Muscle of leg (tissue), 16 donors: ENCODE data around the gene TLX3. TPM values are rescaled to one million over a fixed set of nuclear protein-coding genes. Genes with fewer than 3 reads are reported as not detected.

ENCODE experiments used
- DNase-seq: peaks from one replicate; pipeline ENCODE4 v3.0.0; 2013
- H3K27ac ChIP-seq: one replicate; pipeline ENCODE4 v1.5.1; 2013; ENCODE audit warnings: mild to moderate bottlenecking, low read length, control low read depth
- H3K27me3 ChIP-seq: one replicate; pipeline ENCODE4 v1.6.1; 2013; ENCODE audit warnings: low read length; ENCODE audit not compliant: control insufficient read depth, insufficient read depth
- H3K36me3 ChIP-seq: one replicate; pipeline ENCODE4 v1.6.1; 2013; ENCODE audit warnings: low read length; ENCODE audit not compliant: control insufficient read depth, insufficient read depth
- H3K4me1 ChIP-seq: one replicate; pipeline ENCODE4 v1.6.1; 2013; ENCODE audit warnings: low read length; ENCODE audit not compliant: control insufficient read depth, insufficient read depth
- H3K4me3 ChIP-seq: one replicate; pipeline ENCODE4 v1.5.1; 2013; ENCODE audit warnings: low read length, control low read depth
- H3K9me3 ChIP-seq: replicated peaks from 2 replicates; pipeline ENCODE4 v1.6.1; 2013; ENCODE audit warnings: low read depth, low read length; ENCODE audit not compliant: control insufficient read depth
- WGBS: methylation state at CpG from one replicate; pipeline ENCODE4 v1.1.5; 2013; ENCODE audit warnings: missing lambda C conversion rate; ENCODE audit not compliant: insufficient coverage; 5-methylcytosine and 5-hydroxymethylcytosine counted together
- long read RNA-seq, 11 donors: transcript quantifications; one replicate each; lab custom pipeline, GENCODE V29; 2026
- polyA plus RNA-seq, 8 donors: library from polyadenylated mRNA; unstranded; fragments of 120-200 nt; gene quantifications; one replicate each; pipeline versions ENCODE4 v1.2.1 to v1.2.3, GENCODE V29; 2013; ENCODE audit warnings: inconsistent platforms in 1 of 8, low replicate concordance in 1 of 8; ENCODE audit not compliant: insufficient read length in 8 of 8, insufficient read depth in 1 of 8
- total RNA-seq: library from RNA; stranded (reverse); fragments of 120-200 nt; gene quantifications from one replicate; pipeline ENCODE4 v1.2.4, GENCODE V29; 2013

Gene TLX3
- total RNA-seq: not detected
- polyA plus RNA-seq: not detected
- long read RNA-seq, donor 1: 0 reads
- long read RNA-seq, donor 2: 0 reads
- long read RNA-seq, donor 3: 0 reads
- long read RNA-seq, donor 4: 0 reads
- long read RNA-seq, donor 5: 0 reads
- long read RNA-seq, donor 6: 0 reads
- long read RNA-seq, donor 7: 0 reads
- long read RNA-seq, donor 8: 0 reads
- long read RNA-seq, donor 9: 0 reads
- long read RNA-seq, donor 10: 0 reads
- long read RNA-seq, donor 11: 0 reads

- DNase-seq: no peak
- no peak within 1 kb of the TSS for H3K27ac ChIP-seq
- no peaks in the 10 kb centered on the region for H3K9me3 ChIP-seq
- no peak within 1 kb of the TSS for H3K4me3 ChIP-seq
- H3K36me3 ChIP-seq: no peaks in the 10 kb centered on the region
- H3K4me1 ChIP-seq: peaks cover 37% of the 10 kb centered on the region
- 2% methylated on average over 45 of the region's 73 CpGs for WGBS
- peaks cover 97% of the 10 kb centered on the region for H3K27me3 ChIP-seq
Measured at GRCh38 chr5:171308453-171309275, at the start of gene TLX3. Gene TLX3, plus strand, starts transcription at chr5:171309248. Its CDS starts 118 bp downstream, at chr5:171309366.

GRCh38 chr5:171261361-171261760, 47.7 kb upstream of the TLX3 start:
- Histone ChIP-seq H3K27ac (no peak overlapping the region), H3K4me3 (no peak overlapping the region), H3K27me3 (no peaks in the 10 kb centered on the region), H3K36me3 (no peaks in the 10 kb centered on the region), H3K4me1 (no peaks in the 10 kb centered on the region), H3K9me3 (no peaks in the 10 kb centered on the region)
- no CpG with 5 or more reads among the region's 1 CpG for WGBS
- DNase-seq: no peak

- WGBS: 83% methylated on average over 2 of the region's 4 CpGs
- DNase-seq: no peak
- no peaks in the 10 kb centered on the region for H3K27me3 ChIP-seq
- H3K4me3 ChIP-seq: no peak overlapping the region
- H3K4me1 ChIP-seq: no peaks in the 10 kb centered on the region
- no peaks in the 10 kb centered on the region for H3K9me3 ChIP-seq
- no peaks in the 10 kb centered on the region for H3K36me3 ChIP-seq
- H3K27ac ChIP-seq: no peak overlapping the region
Measured at GRCh38 chr5:171261904-171262303, 47.1 kb upstream of the TLX3 start.

- no peaks in the 10 kb centered on the region for H3K27me3 ChIP-seq
- no peaks in the 10 kb centered on the region for H3K36me3 ChIP-seq
- no peaks in the 10 kb centered on the region for H3K4me1 ChIP-seq
- H3K9me3 ChIP-seq: no peaks in the 10 kb centered on the region
- no peak overlapping the region for H3K4me3 ChIP-seq
- no peak for DNase-seq
- no peak overlapping the region for H3K27ac ChIP-seq
Measured at GRCh38 chr5:171263181-171263580, 45.9 kb upstream of the TLX3 start.

GRCh38 chr5:171264843-171265242, 44.2 kb upstream of the TLX3 start:
- no peaks in the 10 kb centered on the region for H3K36me3 ChIP-seq
- no peaks in the 10 kb centered on the region for H3K9me3 ChIP-seq
- H3K27me3 ChIP-seq: no peaks in the 10 kb centered on the region
- no peak overlapping the region for H3K27ac ChIP-seq
- H3K4me1 ChIP-seq: no peaks in the 10 kb centered on the region
- H3K4me3 ChIP-seq: no peak overlapping the region
- no peak for DNase-seq
- WGBS: 88% methylated on average over 1 of the region's 2 CpGs

- H3K27ac ChIP-seq: no peak overlapping the region
Measured at GRCh38 chr5:171268700-171269620, 40.1 kb upstream of the TLX3 start.

GRCh38 chr5:171269717-171270116, 39.3 kb upstream of the TLX3 start:
- Histone ChIP-seq H3K27ac (no peak overlapping the region), H3K4me1 (no peaks in the 10 kb centered on the region), H3K9me3 (no peaks in the 10 kb centered on the region), H3K36me3 (no peaks in the 10 kb centered on the region), H3K4me3 (no peak overlapping the region), H3K27me3 (no peaks in the 10 kb centered on the region)
- no CpG with 5 or more reads among the region's 2 CpGs for WGBS
- DNase-seq: no peak

More at GRCh38 chr5:171268700-171269620, 40.1 kb upstream of the TLX3 start:
- H3K27me3 ChIP-seq: no peaks in the 10 kb centered on the region
- no peaks in the 10 kb centered on the region for H3K9me3 ChIP-seq
- WGBS: 30% methylated on average over 4 of the region's 7 CpGs
- DNase-seq: peak; percentile 1
- no peak overlapping the region for H3K4me3 ChIP-seq
- H3K36me3 ChIP-seq: no peaks in the 10 kb centered on the region
- H3K4me1 ChIP-seq: no peaks in the 10 kb centered on the region

- no peaks in the 10 kb centered on the region for H3K9me3 ChIP-seq
- no peak overlapping the region for H3K4me3 ChIP-seq
- H3K4me1 ChIP-seq: no peaks in the 10 kb centered on the region
- no peaks in the 10 kb centered on the region for H3K36me3 ChIP-seq
- no peak overlapping the region for H3K27ac ChIP-seq
- no CpG with 5 or more reads among the region's 3 CpGs for WGBS
- no peaks in the 10 kb centered on the region for H3K27me3 ChIP-seq
- no peak for DNase-seq
Measured at GRCh38 chr5:171270136-171270535, 38.9 kb upstream of the TLX3 start.

GRCh38 chr5:171271798-171272197, 37.2 kb upstream of the TLX3 start:
- no peak overlapping the region for H3K4me3 ChIP-seq
- H3K27me3 ChIP-seq: no peaks in the 10 kb centered on the region
- no peaks in the 10 kb centered on the region for H3K36me3 ChIP-seq
- no peak for DNase-seq
- H3K9me3 ChIP-seq: no peaks in the 10 kb centered on the region
- H3K27ac ChIP-seq: no peak overlapping the region
- 67% methylated on average over 2 of the region's 3 CpGs for WGBS
- H3K4me1 ChIP-seq: no peaks in the 10 kb centered on the region
